ENCODE results near the gene ZNF710. TPM values are rescaled to one million over a fixed set of nuclear protein-coding genes. Genes with fewer than 3 reads are reported as not detected.

The ZNF710 gene, protein sequence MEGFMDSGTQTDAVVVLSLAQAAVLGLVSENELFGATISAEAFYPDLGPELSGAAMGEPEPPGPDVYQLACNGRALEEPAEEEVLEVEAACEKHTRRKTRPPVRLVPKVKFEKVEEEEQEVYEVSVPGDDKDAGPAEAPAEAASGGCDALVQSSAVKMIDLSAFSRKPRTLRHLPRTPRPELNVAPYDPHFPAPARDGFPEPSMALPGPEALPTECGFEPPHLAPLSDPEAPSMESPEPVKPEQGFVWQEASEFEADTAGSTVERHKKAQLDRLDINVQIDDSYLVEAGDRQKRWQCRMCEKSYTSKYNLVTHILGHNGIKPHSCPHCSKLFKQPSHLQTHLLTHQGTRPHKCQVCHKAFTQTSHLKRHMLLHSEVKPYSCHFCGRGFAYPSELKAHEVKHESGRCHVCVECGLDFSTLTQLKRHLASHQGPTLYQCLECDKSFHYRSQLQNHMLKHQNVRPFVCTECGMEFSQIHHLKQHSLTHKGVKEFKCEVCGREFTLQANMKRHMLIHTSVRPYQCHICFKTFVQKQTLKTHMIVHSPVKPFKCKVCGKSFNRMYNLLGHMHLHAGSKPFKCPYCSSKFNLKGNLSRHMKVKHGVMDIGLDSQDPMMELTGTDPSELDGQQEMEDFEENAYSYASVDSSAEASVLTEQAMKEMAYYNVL
- total RNA-seq = 9.8 and 10.1 TPM in 2 replicates

GRCh38 chr15:90001062-90001682, at the start of gene ZNF710:
TSS of gene ZNF710 (plus strand) at chr15:90001324. CDS start at chr15:90067138, 65,814 bp downstream.

GRCh38 chr15:90101969-90102890, 101.1 kb downstream of the ZNF710 start, which contains the start of gene IDH2:
TSS of gene IDH2 (minus strand) at chr15:90102468. CDS start at chr15:90102390, 78 bp downstream.

Other genes starting within 250 kb of the ZNF710 start
- 0.45 and 1.3 TPM in 2 replicates for gene MESP2, start 225.0 kb upstream of the ZNF710 start, total RNA-seq
- gene ANPEP, start 186.5 kb upstream of the ZNF710 start, total RNA-seq = 127 and 128 TPM in 2 replicates
- 21.7 and 26.9 TPM in 2 replicates for gene AP3S2, start 107.3 kb upstream of the ZNF710 start, total RNA-seq
- gene ARPIN, start 88.4 kb upstream of the ZNF710 start, total RNA-seq = 12.5 and 14.8 TPM in 2 replicates
- 97.3 and 99.0 TPM in 2 replicates for gene IDH2, start 101.1 kb downstream of the ZNF710 start, total RNA-seq
- gene SEMA4B, start 200.0 kb downstream of the ZNF710 start, total RNA-seq = 10.7 and 12.4 TPM in 2 replicates
- gene CIB1, start 232.6 kb downstream of the ZNF710 start, total RNA-seq = 40.5 and 41.3 TPM in 2 replicates
- gene GDPGP1, start 232.9 kb downstream of the ZNF710 start, total RNA-seq = 4.2 and 6.1 TPM in 2 replicates
- gene TTLL13, start 248.2 kb downstream of the ZNF710 start, total RNA-seq = not detected in 2 replicates

Data from bronchus fibroblast of lung (primary cell).